NB4 (cell line): ENCODE data around the gene KRTAP12-2.

Source experiments
- CTCF ChIP-seq: IDR thresholded peaks from one replicate; pipeline ENCODE4 v1.5.1; 2012; ENCODE audit warnings: low read depth, low read length
- POLR2A ChIP-seq: IDR thresholded peaks from 2 replicates; pipeline ENCODE4 v1.6.1; 2011; ENCODE audit warnings: mild to moderate bottlenecking; ENCODE audit not compliant: insufficient read length; ENCODE audit errors: extremely low read depth

- TF ChIP-seq CTCF (no peak), POLR2A (no peak)
Observed at GRCh38 chr21:44630440-44630839, 36.3 kb downstream of the KRTAP12-2 start.
